Measurements from ENCODE around the gene TEP1. TPM values are rescaled to one million over a fixed set of nuclear protein-coding genes. Genes with fewer than 3 reads are reported as not detected.

Gene TEP1
- polyA plus RNA-seq, 10 donors = 12.0 to 22.2 (median 15.6) TPM

DNA sequence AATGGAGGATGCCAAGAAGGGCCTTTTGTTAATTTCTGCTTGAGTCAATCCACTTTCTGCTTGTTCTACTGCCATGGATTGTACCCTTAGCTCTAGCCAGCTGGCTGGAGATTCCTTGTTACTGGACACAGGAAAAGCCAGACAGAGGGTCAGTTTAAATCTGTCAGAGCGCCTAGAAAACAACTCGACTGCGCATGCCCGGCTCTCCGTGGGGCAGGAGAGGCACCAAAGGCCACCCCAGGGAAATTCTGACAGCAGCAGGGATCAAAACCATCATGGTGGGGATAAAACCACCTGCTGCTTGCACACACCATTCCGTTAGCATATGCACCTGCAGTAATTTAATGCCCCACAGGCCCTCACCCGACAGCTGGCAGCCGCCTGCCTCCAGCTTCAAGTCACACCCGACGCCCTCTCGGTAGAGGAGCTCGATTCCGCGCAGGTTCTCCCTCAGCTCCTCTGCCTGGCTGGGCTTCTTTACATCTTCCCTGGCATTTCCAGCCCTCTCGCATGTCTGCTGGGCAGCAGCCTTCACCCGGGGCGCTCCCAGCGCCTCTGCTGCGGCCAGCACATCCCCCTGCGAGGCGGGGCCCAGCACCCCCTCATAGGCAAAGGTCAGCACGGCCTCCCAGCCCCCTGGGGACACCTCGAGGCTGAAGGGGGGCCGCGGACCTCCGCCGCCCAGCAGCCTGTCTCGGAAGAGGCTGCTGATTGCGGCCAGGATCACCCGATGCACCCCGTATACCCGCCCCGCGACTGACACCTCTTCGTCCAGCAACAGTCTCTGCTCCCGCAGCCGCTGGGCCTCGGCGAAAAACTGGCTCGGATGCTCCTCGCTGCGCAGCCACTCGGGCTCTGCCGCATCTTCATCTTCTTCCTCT, 21.6 kb upstream of the TEP1 start:
- DNase-seq = peak; percentile 33 to 53 (median 44)

DNA sequence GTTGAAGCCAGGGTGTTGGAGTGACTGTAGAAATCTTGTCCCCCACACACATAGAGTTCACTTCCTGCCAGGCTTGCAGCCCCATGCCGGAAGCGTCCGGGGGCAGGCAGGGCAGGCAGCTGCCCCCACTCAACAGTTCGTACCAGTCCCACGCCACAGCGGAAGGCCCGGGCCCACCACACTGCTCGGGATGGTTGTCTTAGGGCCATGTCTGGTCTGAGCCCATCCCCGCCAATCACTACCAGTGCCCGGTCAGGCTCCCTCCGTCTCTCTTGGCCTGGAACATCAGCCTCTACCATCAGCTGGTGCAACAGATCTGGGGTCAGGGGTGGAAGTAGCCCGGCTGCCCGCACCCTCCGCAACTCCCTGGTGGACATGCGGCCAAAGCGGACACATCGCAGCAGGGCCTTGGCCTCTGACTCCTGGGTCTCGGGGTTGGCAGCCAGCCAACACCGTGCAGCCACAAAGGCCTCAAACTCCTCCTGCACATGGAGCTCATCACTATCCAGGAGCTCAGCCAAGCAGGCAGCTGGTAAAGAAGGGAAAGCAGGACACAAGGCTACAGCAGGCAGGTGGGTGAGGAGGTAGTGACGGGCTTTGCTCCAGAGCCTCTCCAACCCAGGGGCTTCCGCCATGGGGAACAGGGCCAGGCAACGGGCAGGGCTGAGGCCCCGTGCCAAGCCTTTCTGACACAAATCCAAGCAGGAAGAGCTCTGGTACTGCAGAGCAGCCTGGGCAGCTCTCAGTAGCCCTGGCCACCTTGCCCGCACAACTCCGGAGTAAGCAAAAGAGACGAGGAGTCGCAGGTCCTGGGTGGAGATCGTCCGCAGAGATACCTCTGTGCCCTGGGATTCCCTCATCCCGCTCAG, 16.7 kb upstream of the TEP1 start:
- DNase-seq = peak in 1 of 3 donors; percentile 8

DNA sequence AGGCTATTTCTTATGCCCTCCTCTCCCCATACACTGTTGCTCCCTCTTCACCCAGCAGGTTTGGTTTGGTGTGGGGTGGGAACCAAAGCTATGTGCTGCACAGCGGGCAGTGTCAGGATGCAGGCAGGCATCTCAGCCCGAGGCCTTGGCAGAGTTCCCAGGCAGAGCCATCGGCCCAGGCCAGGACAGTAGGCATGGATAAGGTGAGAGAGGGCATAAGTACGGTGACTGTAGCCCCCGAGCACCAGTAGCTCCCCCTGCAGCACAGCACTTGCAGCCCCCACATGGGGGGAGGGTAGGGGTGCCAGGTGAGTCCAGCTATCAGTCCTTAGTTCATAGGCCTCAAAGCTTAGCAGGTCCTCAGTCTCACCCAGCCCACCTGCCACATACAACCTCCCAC, 15.5 kb upstream of the TEP1 start:
- DNase-seq = no peak

DNA sequence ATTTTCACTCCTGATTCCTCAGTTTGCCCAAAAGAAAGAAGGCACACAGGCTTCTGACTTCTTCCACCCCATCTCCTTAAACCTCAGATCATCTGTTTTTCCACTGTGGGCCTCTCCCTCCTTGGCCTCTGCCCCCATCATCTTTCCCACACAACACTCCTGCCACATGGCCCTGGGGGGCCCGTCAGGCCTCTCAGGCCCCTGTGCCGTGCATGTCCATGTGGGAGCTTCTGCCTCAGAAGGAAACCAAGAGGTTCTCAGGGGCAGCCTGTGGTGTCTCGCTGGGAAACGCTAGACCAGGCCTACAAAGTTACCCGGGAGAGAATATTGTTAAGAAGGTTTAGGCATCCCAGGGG, 14.7 kb upstream of the TEP1 start:
- no peak for DNase-seq

DNA sequence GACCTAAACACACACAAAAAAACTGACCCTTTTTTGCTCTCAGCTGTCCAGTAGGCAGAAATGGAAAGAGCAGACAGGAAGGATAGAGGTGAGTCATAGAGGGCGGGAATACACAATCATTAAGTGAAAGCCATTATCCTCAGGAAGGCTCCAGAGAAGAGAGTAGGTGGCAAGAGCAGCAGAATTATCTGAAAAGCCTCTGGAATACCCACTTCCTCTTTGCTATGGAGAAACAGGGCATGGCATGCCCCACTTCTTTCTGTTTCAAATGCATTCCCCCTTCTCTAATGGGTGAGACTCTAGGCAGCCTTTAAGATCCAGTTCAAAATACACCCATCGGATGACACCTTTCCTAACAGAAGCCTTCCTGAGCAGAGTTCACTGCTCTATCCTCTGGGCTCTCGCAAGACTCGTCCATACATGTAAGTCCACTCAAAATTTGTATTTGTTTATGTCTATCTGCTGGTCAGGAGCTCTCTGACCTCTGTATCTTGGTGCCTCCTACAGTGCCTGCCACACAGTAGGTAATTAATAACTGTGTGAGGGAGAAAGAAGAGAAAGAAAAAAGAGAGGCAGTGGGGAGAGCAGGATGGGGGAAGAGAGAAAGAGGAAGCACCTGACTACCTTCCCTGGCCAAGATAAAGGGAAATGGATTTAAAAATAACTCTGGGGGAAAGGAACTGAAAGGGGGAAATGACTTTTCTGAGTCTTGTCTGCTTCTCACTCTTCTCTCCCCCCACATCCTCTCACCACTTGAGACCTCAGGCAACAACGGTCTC, 14.1 kb upstream of the TEP1 start:
- peak in 2 of 3 donors; percentile 7 to 23 for DNase-seq

DNA sequence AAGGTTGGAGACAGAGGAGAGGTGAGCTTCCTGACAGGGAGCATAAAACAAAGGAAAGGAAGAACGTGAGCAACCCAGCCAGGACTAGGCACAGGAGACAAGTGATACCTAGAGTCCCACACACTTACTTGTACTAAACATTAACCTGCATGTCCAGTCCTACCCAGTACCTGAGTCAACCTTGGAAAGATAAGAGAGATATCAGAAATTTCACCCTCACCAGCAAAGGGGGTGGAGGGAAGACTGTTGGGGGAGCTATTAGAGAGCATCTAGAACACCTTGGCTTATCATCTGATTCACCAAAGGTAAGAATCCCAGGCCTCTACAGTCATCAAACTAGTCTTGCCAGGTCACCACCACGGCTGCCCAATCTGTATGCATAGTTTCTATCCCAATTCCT, 11.6 kb upstream of the TEP1 start:
- DNase-seq = no peak

DNA sequence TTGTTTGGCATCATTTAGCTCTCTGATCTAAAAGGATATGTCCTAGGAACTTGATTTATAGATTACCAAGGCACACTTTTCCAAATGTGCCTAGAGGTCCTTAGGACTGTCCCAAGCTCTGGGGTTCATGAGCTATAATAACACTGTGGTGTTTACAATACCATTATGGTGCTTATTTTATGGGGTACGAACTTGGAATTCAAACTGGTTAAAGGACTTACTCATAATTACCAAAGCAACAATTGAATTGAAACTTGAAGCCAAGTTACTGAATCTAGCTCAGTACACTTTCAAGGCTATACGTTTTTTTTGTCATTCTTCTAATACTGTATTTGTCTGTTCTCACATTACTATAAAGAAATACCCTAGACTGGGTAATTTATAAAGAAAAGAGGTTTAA, 9.6 kb upstream of the TEP1 start:
- no peak for DNase-seq

DNA sequence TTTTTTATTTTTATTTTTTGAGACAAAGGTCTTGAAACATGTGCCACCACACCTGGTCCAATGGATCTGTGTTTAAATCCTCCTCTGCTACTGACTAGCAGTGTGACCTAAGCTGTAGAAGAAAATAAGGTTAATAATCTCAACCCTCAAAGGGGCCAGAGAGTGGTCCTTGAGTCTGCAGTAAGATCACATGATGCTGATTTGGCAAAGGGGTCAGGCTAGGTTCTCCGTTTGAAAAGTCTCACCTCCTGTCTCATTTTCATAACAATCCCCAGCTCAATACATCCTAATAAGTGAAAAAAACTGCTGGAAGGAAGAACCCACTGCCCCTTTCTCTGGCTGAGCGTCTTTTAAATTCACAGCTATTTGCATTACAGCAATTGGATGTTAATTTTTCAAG, 8.0 kb upstream of the TEP1 start:
- DNase-seq = no peak

DNA sequence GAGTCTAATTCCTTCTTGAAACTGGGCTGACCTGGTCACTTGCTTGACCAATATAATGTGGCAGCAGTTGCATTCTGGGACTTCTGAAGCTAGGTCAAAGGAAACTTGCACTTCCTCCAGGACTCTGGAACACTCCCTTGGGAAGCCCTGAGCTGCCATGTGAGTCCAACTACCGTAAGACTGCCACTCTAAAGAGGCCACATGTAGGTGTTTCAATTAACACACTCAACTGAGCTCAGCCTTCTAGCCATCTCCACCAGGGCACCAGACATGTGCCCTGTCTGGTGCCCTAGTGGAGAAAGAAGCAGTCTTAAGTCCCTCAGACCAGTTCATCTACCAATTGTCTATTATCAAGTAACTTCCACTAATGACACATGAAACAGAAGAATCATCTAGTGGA, 6.1 kb upstream of the TEP1 start:
- DNase-seq = no peak

DNA sequence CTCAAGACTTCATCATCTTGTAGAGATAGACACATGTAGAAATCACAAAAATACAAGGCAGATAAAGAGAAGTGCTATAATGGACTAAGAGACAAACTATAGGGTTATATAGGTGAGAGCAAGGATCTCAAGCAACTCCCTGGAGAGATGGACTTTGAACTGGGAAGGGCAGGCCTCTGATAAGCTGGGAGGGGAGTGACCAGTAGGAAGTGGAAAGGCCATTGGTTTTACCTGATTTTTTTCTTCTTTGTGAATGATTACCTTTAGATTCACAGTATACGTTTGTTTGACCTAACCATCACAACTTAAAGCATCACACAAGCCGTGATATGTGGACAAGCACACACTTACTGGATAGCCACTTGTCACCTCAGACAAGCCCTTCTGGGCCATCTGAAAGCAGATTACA, 5.2 kb upstream of the TEP1 start:
- DNase-seq = no peak

DNA sequence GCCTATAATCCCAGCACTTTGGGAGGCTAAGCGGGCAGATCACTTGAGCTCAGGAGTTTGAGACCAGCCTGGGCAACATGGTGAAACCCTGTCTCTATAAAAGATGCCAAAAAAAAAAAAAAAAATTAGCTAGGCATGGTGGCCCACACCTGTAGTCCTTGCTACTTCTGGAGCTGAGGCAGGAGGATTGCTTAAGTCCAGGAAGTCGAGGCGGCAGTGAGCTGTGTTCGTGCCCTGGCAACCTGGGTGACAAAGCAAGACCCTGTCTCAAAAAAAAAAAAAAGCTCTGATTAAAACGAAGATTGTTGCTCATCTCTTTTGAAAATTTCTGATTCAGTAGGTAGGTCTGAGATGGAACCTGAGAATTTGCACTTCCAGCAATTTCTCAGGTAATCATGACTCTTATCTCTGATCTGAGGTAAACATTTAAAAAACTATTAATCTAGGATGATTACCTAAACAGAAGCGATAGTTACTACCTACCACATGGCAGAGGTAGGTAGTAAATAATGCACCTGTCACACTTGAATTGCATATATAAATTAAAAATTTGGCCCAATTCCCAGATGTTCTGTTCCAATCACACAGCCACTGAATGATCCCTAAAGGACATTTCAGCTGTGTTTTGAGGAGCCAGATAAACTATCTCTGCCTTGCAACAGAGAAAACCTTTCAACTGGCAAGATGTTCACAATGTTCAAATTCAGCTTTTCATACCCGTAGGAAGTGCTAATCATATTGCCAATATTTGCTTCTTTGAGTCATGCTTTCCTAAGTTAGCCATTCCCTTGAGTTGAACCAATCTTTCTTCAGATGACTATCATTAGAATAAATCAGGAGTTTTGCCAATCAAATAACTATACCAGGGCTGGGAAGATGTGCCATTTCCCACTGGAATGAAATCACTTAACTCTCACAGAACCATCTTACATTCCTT, 4.2 kb upstream of the TEP1 start:
- no peak for DNase-seq

DNA sequence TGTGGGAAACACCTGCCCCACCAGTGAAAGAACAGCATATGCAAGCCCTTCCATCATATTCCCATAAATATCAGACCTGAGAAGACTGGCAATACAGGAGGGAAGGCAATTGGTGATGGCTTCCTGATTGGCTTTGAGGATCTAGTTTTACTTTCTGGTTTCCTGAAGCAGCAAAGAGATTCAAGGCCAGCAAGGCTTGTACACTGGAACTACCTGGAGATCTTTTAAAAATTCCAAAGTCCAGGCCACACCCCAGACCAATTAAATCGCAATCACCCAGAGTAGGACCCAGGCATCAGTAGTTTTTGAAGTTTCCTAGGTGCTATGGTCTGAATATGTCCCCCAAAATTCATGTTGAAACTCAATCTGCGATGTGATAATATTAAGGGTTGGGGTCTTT, 2.9 kb upstream of the TEP1 start:
- no peak for DNase-seq

DNA sequence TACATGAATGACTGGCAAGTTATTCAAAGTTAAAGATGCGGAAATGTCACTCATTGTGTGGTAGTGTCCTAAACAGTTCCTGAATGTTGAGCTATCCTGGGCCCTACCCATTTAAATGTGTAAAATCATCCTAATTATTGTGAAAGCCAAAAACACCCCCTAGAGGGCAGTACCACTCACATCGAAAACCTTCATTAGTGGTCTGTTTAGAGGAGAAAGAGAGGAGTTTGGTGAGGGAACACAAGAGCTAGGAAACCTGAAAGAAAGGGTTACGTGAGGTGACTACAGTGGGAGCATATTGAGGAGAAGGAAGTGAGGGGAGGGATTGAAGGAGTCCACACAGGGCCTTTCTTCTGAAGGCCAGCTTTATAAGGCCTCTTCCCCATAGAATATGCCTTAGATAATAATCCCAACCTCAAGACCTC, 2.5 kb upstream of the TEP1 start:
- DNase-seq = peak; percentile 29 to 52 (median 29)

DNA sequence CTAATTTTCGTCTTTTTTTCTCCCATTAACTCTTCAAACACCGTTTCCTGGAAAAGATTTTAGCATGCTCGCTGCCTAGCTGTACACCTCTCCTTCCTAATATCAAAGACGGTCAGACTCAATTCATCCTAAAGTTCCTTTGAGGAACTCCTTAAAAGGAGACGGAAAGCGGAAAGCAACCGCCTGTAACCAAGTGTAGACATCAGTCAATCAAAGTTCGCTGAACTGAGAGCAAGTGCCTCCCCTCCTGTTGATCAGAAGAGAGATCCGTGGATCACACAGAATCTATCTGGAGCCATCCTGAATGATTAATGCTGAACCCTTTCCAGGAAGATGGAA, 412 bp upstream of the TEP1 start:
- DNase-seq = no peak

DNA sequence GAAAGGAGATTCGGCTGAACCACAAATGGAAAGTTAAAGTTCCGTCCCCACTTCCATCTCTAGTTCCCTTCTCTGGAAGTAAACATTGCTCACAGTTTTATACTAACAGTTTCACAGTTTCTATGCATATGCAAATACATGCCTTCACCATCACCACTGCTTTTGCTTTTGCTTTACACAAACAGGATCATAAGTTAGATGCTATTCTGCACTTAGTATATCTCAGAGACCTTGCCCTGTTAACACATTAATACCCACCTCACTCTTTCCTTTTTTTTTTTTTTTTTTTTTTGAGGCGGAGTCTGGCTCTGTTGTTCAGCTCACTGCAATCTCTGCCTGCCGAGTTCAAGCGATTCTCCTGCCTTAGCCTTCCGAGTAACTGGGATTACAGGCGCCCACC, 890 bp downstream of the TEP1 start:
- DNase-seq = peak in 1 of 3 donors; percentile 44

DNA sequence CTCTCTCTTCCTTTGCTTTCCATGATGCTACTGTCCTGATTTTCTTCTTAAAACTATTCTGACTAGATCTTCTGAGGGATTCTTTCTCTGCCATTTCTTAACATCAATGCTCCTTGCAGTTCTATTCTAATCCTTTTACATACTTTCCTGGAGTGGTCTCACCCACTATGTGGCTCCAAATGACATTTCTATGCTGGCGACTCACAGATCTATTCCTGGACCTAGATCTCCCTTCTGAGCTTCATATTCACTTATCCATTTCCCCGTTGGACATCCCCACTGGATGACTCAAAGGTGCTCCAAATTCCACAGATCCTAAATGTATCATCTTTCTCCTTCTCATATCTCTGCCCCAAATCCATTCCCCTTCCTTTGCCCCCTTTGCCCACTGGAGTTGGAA, 4.1 kb downstream of the TEP1 start:
- DNase-seq = peak in 1 of 3 donors; percentile 47

DNA sequence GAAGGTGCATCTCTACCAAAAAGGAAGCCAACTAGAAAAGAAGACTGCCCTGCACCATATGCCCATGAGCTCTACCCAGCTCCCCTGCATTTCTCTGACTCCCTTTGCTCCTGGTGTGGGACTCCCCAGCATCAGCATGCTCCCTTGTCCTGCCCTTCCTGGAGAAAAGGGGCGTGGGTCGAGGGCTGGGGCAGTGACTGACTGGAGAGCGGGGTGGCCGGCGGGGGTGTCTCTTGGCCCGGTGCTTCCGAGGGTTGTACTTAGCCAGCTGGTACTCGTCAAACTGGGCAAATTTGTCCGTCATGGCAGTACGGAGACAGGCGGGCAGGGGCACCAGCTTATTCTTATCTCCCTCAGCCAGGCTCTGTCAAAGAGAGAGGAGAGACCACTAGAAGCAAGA, 9.8 kb downstream of the TEP1 start:
- no peak for DNase-seq

DNA sequence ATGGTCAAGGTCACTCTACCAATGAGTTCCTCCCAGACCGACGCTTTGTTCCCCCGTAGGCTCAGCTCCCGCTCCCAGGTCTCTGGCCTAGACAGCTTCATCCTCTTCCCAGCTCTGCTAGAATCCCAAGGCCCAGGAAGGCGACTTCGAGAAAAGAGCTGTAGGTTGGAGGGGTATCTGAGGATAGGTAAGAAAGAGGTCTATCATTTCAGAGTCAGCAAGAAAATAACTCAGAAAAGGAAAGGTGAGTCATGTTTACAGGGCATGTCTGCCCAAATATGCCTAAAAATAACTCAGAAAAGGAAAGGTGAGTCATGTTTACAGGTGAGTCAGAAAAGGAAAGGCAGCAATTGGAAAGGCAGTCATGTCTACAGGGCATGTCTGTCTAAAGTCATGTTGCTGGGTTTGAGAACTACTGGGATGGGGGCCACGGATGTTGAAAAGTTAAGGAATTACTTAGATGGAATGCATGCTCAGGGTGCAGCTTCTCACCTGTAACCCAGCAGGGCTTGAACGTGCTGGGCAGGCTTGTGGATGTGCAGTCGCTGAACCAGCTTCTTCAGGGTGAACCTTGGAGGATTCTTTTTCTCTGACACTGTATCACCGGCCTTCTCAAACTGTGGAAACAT, 12.2 kb downstream of the TEP1 start:
- no peak for DNase-seq

DNA sequence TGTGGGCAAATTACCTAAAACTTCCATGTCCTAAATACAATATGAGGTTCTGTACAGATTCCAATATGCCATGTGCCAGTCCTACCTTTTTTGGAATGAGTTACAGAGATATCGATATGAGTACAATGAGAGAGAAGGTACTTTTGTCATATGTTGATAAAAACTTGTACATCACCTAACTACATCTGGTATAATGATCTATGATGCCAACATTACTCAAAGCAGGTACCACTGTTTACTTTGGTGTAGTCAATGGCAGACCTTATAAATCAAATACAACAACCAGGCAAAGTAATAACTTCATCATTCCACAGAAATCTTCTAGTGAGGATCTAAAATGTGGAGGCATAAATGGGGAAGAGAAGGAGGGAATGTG, 12.7 kb downstream of the TEP1 start:
- DNase-seq = no peak

DNA sequence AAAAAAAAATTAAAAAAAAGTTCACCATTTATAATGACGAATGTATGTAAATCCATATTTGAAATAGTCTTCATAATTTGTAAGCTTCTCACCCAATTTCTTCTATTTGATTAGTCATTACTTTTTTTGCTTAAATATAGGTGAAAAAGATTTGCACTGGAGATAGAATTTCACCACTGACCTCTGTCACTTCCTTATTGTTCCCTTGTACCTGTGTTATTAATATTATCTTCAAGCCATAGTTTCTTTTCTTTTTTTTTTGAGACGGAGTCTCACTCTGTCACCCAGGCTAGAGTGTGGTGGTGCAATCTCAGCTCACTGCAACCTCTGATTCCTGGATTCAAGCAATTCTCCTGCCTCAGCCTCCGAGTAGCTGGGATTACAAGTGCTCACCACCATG, 15.8 kb downstream of the TEP1 start:
- no peak for DNase-seq

DNA sequence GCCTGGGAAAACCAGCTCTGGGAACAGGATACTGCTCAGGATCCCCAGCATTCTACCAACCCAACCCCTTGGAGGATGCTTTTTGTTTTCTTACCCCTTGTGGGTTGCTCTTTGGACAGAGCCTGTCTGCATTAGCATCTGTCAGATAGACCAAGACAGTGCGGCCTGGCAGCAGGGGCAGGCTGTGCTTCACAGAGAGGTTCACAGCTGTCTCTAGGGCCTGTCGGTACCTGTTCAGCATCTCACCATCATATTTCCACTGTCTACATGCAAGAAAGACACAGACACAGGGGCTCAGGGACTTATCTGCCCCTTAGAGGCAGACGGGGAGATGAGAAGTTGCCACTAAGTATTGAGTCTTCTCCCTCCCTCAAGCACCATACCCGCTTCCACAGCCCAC, 21.8 kb downstream of the TEP1 start:
- no peak for DNase-seq

Measured in muscle of back (tissue), 11 donors.